VCaP (cell line): Measurements from ENCODE around the gene EP400.

Source experiments
- H3K27ac ChIP-seq: fragments of 450-650 bp; 2 replicates; pipeline ENCODE4 v1.5.1; 2017
- TF ChIP-seq, protein P1 (sequence below): fragments of 450-650 bp; conservative IDR thresholded peaks from 2 replicates; pipeline ENCODE4 v1.5.1; 2017; ENCODE audit warnings: mild to moderate bottlenecking, moderate library complexity

EP400 gene

GRCh38 chr12:131910302-131911027 is 39.3 kb upstream of the EP400 start:
- TF ChIP-seq, protein P1, sequence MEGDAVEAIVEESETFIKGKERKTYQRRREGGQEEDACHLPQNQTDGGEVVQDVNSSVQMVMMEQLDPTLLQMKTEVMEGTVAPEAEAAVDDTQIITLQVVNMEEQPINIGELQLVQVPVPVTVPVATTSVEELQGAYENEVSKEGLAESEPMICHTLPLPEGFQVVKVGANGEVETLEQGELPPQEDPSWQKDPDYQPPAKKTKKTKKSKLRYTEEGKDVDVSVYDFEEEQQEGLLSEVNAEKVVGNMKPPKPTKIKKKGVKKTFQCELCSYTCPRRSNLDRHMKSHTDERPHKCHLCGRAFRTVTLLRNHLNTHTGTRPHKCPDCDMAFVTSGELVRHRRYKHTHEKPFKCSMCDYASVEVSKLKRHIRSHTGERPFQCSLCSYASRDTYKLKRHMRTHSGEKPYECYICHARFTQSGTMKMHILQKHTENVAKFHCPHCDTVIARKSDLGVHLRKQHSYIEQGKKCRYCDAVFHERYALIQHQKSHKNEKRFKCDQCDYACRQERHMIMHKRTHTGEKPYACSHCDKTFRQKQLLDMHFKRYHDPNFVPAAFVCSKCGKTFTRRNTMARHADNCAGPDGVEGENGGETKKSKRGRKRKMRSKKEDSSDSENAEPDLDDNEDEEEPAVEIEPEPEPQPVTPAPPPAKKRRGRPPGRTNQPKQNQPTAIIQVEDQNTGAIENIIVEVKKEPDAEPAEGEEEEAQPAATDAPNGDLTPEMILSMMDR: no peak

GRCh38 chr12:131911028-131911650 is 38.6 kb upstream of the EP400 start:
- no peak overlapping the region for H3K27ac ChIP-seq
- TF ChIP-seq, protein P1: no peak

More at GRCh38 chr12:131910302-131911027, 39.3 kb upstream of the EP400 start:
- no peak overlapping the region for H3K27ac ChIP-seq

GRCh38 chr12:131911851-131912477 is 37.8 kb upstream of the EP400 start:
- no peak overlapping the region for H3K27ac ChIP-seq
- TF ChIP-seq, protein P1: no peak

GRCh38 chr12:131912518-131913274 is 37.0 kb upstream of the EP400 start:
- TF ChIP-seq, protein P1: 0 out of 2 replicates have a peak, but pooled peaks have one; percentile 17
- no peak overlapping the region for H3K27ac ChIP-seq

DNA sequence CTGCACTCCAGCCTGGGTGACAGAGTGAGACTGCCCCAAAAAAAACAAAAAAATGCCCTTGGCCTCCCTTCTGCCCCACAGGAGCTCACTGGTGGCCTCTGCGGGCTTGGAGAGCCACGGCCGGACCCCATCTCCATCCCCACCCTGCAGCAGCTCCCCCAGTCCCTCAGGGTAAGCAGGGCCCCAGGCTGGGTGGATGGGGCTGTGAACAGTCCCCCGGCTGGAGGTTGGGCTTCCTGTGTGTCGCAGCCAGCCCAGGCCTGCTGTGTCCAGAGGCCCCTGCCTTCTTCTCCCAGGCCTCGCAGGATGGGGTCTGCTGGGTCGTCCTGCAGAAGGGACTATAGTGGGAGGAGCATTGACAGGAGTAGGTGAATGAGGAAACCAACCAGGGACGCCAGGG is 36.1 kb upstream of the EP400 start:
- TF ChIP-seq, protein P1: no peak
- H3K27ac ChIP-seq: no peak overlapping the region

DNA sequence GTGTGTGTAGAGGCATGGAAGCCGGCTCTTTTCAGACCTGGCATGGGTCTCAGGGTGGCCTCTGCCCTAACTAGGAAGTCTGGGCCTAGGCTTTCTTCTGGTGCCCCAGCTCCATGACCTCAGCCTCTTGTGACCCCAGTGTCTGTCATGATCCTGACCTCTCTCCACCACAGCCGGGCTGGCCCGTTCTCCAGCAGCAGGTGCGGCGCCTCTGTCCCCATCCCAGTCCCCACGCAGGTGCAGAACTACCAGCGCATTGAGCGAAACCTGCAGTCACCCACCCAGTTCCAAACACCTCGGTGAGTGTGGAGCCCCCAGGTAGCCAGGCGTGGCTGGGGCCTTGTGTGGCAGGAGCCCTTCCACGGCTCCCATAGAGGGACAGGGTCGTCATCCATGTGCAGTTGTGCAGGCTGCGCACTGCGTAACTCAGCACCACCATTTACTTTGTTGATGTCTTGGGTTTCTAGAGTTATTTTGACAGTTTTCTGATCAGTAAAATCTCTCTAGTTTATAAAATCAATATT is 35.5 kb upstream of the EP400 start:
- no peak overlapping the region for H3K27ac ChIP-seq
- TF ChIP-seq, protein P1: no peak
